HUES48 (cell line): ENCODE results near the gene TTLL13.

Experiments
- H3K27ac ChIP-seq: one replicate; pipeline ENCODE4 v1.7.0; 2013; ENCODE audit warnings: low read depth, low read length, inconsistent platforms
- H3K27me3 ChIP-seq: 2 replicates; pipeline ENCODE4 v1.6.1; 2013; ENCODE audit warnings: mild to moderate bottlenecking, low read length; ENCODE audit not compliant: control insufficient read depth, insufficient read depth
- H3K36me3 ChIP-seq: 2 replicates; pipeline ENCODE4 v1.6.1; 2013; ENCODE audit warnings: low read length; ENCODE audit not compliant: control insufficient read depth, insufficient read depth
- H3K4me1 ChIP-seq: 2 replicates; pipeline ENCODE4 v1.6.1; 2013; ENCODE audit warnings: mild to moderate bottlenecking, low read length; ENCODE audit not compliant: control insufficient read depth, insufficient read depth
- H3K4me3 ChIP-seq: 2 replicates; pipeline ENCODE4 v1.5.1; 2013; ENCODE audit warnings: mild to moderate bottlenecking, low read depth, low read length
- H3K9ac ChIP-seq: 2 replicates; pipeline ENCODE4 v1.6.1; 2013; ENCODE audit warnings: mild to moderate bottlenecking, low read depth, low read length, moderate library complexity
- H3K9me3 ChIP-seq: 2 replicates; pipeline ENCODE4 v1.6.1; 2013; ENCODE audit warnings: low read length; ENCODE audit not compliant: control insufficient read depth, insufficient read depth

The TTLL13 gene

GRCh38 chr15:90217671-90218394, 31.5 kb upstream of the TTLL13 start:
- Histone ChIP-seq H3K4me3 (no peak overlapping the region), H3K27ac (no peak overlapping the region), H3K36me3 (peaks cover 16% of the 10 kb centered on the region; the same call in 1 of the 2 replicates), H3K9me3 (no peaks in the 10 kb centered on the region), H3K9ac (no peak overlapping the region), H3K27me3 (no peaks in the 10 kb centered on the region), H3K4me1 (peaks cover 4% of the 10 kb centered on the region; the same call in 1 of the 2 replicates)

DNA sequence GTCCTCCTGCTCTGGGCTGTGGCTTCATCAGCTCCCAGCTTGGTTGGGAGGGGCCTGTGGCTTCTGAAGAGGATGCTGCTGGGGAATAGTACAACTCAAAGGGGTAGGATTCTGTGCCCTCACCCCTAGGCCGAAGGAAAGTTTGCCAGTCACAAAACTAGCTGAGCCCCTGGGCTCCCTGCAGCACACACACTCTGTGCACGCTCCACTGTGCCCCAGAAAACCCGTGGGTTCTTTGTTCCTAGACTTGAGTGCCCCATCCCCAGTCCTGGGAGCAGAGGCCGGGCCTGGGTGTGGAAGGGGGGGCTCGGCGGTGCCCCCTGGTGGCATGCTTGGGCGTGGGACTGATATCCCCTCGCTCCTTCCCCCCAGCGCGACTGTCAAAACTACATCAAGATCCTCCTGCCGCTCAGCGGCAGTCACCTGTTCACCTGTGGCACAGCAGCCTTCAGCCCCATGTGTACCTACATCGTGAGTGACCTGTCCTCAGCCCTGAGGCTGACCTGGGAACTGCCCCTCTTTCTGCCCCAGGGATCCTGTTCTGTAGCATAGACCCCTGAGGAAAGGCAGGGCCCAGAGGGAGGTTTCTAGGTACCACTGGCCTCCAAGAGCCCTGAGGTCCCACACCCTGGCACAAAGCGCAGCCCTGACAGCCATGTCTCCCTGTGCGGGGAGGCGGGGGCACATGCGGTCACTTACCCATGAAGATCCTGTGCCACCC, 29.8 kb upstream of the TTLL13 start:
- Histone ChIP-seq H3K9me3 (no peaks in the 10 kb centered on the region), H3K27ac (no peak overlapping the region), H3K4me3 (no peak overlapping the region), H3K9ac (no peak overlapping the region), H3K27me3 (no peaks in the 10 kb centered on the region), H3K36me3 (peaks cover 33% of the 10 kb centered on the region), H3K4me1 (peaks cover 4% of the 10 kb centered on the region; the same call in 1 of the 2 replicates)

DNA sequence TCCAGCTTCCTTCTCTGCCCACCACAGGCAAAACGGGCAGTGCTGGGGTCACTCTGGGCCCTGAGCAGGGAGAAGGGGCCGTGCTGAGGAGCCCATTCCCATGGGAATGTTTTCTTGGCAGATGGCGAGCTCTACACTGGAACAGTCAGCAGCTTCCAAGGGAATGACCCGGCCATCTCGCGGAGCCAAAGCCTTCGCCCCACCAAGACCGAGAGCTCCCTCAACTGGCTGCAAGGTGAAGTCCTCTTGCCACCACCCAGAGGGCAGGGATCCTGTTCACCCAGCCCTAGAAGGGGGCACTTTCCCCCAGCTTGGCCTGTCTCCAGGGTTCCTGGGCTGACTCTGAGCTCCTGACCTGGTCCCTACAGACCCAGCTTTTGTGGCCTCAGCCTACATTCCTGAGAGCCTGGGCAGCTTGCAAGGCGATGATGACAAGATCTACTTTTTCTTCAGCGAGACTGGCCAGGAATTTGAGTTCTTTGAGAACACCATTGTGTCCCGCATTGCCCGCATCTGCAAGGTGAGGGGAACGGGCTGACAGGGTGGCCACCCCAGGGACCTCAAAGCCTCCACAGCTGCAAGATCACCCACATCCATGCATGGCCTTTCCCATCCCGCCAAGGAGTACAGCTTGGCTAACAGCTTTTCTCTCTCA, 28.0 kb upstream of the TTLL13 start:
- H3K9me3 ChIP-seq, result no peaks in the 10 kb centered on the region
- no peak overlapping the region for H3K9ac ChIP-seq
- H3K27ac ChIP-seq, result no peak overlapping the region

DNA sequence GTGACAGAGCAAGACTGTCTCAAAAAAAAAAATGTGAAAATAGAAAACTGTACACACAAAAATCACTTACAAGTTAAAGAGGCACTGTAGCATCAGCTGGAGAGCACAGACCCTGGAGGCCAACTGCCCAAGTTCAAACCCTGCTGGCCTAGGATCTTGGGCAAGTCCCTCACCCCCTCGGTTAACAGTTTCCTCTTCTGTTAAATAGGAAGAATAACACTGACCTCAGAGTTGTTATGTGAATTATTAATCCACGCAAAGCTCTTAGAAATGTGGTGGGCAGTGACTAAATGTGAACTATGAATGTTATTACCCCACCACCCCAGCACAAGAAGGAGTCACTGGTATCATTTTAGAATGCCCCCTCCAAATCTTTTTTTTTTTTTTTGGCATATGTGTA, 26.8 kb upstream of the TTLL13 start:
- H3K4me1 ChIP-seq, result peaks cover 4% of the 10 kb centered on the region; the same call in 1 of the 2 replicates
- H3K9ac ChIP-seq, result no peak overlapping the region
- H3K4me3 ChIP-seq, result no peak overlapping the region
- H3K9me3 ChIP-seq, result no peaks in the 10 kb centered on the region
- H3K36me3 ChIP-seq, result peaks cover 52% of the 10 kb centered on the region
- H3K27me3 ChIP-seq, result no peaks in the 10 kb centered on the region
- no peak overlapping the region for H3K27ac ChIP-seq

More for the DNA sequence above, 28.0 kb upstream of the TTLL13 start:
- Histone ChIP-seq H3K36me3 (peaks cover 46% of the 10 kb centered on the region), H3K4me3 (no peak overlapping the region), H3K4me1 (peaks cover 4% of the 10 kb centered on the region; the same call in 1 of the 2 replicates), H3K27me3 (no peaks in the 10 kb centered on the region)

DNA sequence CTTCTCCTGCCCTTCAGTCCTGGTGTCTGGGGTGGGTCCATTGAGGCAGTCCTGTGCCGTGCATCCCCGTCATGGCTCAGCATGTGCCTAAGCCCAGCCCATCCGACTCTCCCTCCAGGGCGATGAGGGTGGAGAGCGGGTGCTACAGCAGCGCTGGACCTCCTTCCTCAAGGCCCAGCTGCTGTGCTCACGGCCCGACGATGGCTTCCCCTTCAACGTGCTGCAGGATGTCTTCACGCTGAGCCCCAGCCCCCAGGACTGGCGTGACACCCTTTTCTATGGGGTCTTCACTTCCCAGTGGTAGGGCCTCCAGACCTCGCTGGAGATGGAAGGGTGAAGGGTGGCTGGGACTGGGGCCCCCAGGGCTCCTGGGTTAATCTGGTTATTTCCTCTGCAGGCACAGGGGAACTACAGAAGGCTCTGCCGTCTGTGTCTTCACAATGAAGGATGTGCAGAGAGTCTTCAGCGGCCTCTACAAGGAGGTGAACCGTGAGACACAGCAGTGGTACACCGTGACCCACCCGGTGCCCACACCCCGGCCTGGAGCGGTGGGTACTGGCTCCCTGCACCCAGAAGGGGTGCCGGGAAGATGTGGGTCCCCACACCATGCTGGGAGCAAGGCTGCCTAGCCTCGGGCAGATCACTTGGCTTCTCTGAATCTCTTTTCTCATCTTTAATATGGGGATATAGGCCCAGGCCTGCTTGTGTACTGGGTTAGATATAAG, 25.8 kb upstream of the TTLL13 start:
- H3K27me3 ChIP-seq, result no peaks in the 10 kb centered on the region
- peaks cover 61% of the 10 kb centered on the region for H3K36me3 ChIP-seq
- no peaks in the 10 kb centered on the region for H3K9me3 ChIP-seq
- peaks cover 4% of the 10 kb centered on the region; the same call in 1 of the 2 replicates for H3K4me1 ChIP-seq
- no peak overlapping the region for H3K9ac ChIP-seq
- H3K27ac ChIP-seq, result no peak overlapping the region
- no peak overlapping the region for H3K4me3 ChIP-seq

- Histone ChIP-seq H3K36me3 (peaks cover 75% of the 10 kb centered on the region), H3K27me3 (no peaks in the 10 kb centered on the region), H3K4me3 (no peak overlapping the region), H3K27ac (no peak overlapping the region), H3K9ac (no peak overlapping the region), H3K4me1 (no peaks in the 10 kb centered on the region), H3K9me3 (no peaks in the 10 kb centered on the region)
These were observed 24.3 kb upstream of the TTLL13 start for GRCh38 chr15:90225047-90225446.

DNA sequence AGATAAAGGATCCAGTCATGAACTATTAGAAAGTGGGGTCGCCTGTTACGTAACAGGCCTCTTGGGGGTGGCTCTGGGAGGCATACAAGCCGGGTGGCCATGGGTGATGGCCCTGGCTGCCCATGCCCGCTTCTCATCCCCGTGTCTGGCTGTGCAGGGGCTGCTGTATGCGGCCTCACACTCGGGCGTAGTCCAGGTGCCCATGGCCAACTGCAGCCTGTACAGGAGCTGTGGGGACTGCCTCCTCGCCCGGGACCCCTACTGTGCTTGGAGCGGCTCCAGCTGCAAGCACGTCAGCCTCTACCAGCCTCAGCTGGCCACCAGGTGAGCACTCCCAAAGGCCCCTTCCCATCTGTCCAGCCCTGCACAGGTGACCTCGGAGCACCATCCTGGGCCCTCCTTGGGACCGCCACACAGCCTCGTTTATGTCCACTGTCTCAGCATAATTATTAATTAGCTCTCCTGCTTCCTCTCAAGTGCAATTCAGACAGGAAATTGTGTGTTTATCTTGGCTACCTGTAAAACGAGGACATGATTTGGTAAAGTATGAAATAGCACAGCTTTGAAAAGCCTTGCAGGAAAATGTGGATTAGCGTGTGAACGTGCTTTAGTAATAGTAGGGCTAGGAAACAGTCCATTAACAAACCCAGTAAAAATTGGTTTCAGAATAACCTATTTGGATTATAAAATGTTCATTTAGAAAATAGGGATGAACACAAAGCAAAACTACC, 23.7 kb upstream of the TTLL13 start:
- Histone ChIP-seq H3K36me3 (peaks cover 77% of the 10 kb centered on the region), H3K4me3 (no peak overlapping the region), H3K27me3 (no peaks in the 10 kb centered on the region), H3K9me3 (no peaks in the 10 kb centered on the region), H3K9ac (no peak overlapping the region), H3K27ac (no peak overlapping the region), H3K4me1 (no peaks in the 10 kb centered on the region)

DNA sequence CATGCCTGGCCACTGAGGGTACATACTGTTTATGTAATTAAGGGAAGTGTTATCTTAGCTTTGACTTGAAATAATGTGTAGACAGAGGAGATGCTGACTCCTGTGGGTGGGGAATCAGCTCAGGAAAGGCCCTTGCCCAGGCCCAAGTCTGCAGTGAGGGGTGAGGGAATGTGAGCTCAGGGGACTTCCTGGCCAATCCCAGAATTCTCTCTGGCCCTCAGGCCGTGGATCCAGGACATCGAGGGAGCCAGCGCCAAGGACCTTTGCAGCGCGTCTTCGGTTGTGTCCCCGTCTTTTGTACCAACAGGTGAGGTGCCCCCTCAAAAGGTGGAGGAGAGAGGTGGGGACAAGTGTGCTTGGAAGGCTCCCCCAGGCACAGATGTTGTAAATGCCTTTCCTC, 22.0 kb upstream of the TTLL13 start:
- H3K4me3 ChIP-seq, result no peak overlapping the region
- no peak overlapping the region for H3K9ac ChIP-seq
- H3K4me1 ChIP-seq, result no peaks in the 10 kb centered on the region
- H3K9me3 ChIP-seq, result no peaks in the 10 kb centered on the region
- peaks cover 78% of the 10 kb centered on the region for H3K36me3 ChIP-seq
- H3K27ac ChIP-seq, result no peak overlapping the region
- no peaks in the 10 kb centered on the region for H3K27me3 ChIP-seq

DNA sequence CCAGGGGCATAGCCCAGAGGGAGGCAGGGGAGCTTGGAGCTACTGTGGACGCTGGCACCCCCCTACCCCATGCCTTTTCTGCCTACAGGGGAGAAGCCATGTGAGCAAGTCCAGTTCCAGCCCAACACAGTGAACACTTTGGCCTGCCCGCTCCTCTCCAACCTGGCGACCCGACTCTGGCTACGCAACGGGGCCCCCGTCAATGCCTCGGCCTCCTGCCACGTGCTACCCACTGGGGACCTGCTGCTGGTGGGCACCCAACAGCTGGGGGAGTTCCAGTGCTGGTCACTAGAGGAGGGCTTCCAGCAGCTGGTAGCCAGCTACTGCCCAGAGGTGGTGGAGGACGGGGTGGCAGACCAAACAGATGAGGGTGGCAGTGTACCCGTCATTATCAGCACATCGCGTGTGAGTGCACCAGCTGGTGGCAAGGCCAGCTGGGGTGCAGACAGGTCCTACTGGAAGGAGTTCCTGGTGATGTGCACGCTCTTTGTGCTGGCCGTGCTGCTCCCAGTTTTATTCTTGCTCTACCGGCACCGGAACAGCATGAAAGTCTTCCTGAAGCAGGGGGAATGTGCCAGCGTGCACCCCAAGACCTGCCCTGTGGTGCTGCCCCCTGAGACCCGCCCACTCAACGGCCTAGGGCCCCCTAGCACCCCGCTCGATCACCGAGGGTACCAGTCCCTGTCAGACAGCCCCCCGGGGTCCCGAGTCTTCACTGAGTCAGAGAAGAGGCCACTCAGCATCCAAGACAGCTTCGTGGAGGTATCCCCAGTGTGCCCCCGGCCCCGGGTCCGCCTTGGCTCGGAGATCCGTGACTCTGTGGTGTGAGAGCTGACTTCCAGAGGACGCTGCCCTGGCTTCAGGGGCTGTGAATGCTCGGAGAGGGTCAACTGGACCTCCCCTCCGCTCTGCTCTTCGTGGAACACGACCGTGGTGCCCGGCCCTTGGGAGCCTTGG, 21.3 kb upstream of the TTLL13 start:
- Histone ChIP-seq H3K9ac (no peak overlapping the region), H3K36me3 (peaks cover 73% of the 10 kb centered on the region), H3K27ac (no peak overlapping the region), H3K4me1 (no peaks in the 10 kb centered on the region), H3K4me3 (no peak overlapping the region), H3K27me3 (no peaks in the 10 kb centered on the region), H3K9me3 (no peaks in the 10 kb centered on the region)
